ENCODE results near the gene SPATA31D3.
"Not testable (repeated sequence)": the region's sequence is repeated elsewhere in the genome, so short reads cannot be mapped to it uniquely, and the experiment has no call there.

SPATA31D3 gene

DNA sequence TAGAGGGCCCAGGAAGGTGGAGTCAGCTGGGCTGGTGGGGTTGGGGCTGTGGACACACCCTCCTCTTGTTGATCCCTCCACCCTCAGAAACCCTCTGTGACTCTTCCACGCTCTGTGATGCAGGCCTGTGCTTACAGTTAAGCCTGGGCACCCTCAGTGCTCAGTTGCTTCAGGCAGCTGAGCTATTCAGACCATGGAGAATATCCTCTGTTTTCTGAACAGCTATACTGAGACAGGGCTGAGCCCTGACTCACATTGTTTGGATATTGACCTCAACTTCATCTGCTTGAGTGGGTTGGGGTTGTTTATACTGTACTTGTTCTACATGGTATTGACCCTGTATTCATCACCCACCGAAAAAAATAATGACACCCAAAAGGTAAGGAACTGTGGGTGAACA, at the start of gene SPATA31D3:
SPATA31D3 (plus strand) TSS at position 108 of the 400 bp plus-strand sequence; CDS start at position 194, 86 bp downstream.
- not testable (repeated sequence) for H3K4me3 ChIP-seq (ENCODE audit: low read length); H3K9me3 ChIP-seq (ENCODE audit: insufficient read depth, low read depth, low read length); H3K27me3 ChIP-seq (ENCODE audit: insufficient read depth, low read length)

DNA sequence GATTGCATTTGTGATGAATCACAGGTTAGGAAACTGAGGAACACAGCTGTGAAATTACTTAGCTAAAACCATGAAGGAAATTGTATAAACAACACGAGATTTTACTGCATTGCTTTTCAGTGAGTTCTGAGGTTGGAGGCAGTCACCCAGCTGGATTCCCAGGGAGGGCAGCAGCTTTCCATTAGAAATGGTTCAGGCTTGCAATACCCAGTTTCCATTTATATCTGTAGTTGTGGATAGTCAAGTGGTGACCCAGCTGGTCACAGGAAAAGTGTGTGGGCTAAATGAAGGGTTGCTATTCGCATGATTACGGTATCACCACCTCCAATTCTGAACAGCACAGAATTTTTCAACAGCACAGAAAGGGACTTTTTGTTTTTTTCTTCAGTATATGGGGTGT, 49.4 kb upstream of the SPATA31D3 start:
- no peaks in the 10 kb centered on the region for H3K4me1 ChIP-seq (ENCODE audit: insufficient read depth, low read length)
- no peak overlapping the region for H3K4me3 ChIP-seq (ENCODE audit: low read length)
- H3K27ac ChIP-seq (ENCODE audit: low read length) = no peak overlapping the region
- no peak overlapping the region for H3K9ac ChIP-seq (ENCODE audit: low read depth, low read length)
- no peaks in the 10 kb centered on the region for H3K36me3 ChIP-seq (ENCODE audit: insufficient read depth, low read depth, low read length)
- H3K9me3 ChIP-seq (ENCODE audit: insufficient read depth, low read depth, low read length) = no peaks in the 10 kb centered on the region
- no peaks in the 10 kb centered on the region for H3K27me3 ChIP-seq (ENCODE audit: insufficient read depth, low read length)

More for the DNA sequence above, at the start of gene SPATA31D3:
- not testable (repeated sequence) for H3K36me3 ChIP-seq (ENCODE audit: insufficient read depth, low read depth, low read length); H3K9ac ChIP-seq (ENCODE audit: low read depth, low read length); H3K4me1 ChIP-seq (ENCODE audit: insufficient read depth, low read length); H3K27ac ChIP-seq (ENCODE audit: low read length)

DNA sequence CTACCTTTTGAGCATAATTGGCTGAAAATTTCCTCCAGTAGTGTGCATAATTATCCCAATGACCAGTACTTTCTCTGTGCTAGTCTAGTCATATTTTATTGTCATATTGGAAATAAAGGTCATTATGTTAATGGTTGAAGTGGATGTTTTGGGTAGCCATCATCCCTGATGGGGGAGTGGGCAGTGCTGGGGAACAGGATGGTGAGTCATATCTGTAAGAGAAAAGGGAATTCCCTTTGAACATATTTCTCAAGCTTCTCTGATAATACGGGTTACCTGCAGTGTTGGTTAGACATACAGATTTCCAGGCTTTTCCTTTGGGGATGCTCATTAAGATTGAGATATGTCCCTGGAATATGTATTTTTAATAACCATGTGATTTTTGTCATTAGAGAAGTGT, 48.4 kb upstream of the SPATA31D3 start:
- Histone ChIP-seq H3K27ac (ENCODE audit: low read length) (no peak overlapping the region), H3K9me3 (ENCODE audit: insufficient read depth, low read depth, low read length) (no peaks in the 10 kb centered on the region), H3K4me1 (ENCODE audit: insufficient read depth, low read length) (no peaks in the 10 kb centered on the region), H3K27me3 (ENCODE audit: insufficient read depth, low read length) (no peaks in the 10 kb centered on the region), H3K4me3 (ENCODE audit: low read length) (no peak overlapping the region), H3K36me3 (ENCODE audit: insufficient read depth, low read depth, low read length) (no peaks in the 10 kb centered on the region), H3K9ac (ENCODE audit: low read depth, low read length) (no peak overlapping the region)

DNA sequence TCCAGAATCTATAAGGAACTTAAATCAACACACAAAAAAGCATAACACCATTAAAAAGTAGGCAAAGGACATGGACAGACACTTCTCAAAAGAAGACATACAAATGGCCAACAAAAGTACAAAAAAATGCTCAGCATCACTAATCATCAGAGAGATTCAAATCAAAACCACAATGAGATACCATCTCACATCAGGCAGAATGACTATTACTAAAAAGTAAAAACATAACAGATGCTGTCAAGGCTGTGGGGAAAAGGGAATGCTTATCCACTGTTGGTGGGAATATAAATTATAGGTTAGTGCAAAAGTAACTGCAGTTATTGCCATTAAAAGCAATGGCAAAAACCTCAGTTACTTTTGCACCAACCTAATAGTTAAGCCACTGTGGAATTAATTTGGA, 47.2 kb upstream of the SPATA31D3 start:
- Histone ChIP-seq H3K4me1 (ENCODE audit: insufficient read depth, low read length) (no peaks in the 10 kb centered on the region), H3K9ac (ENCODE audit: low read depth, low read length) (no peak overlapping the region), H3K9me3 (ENCODE audit: insufficient read depth, low read depth, low read length) (no peaks in the 10 kb centered on the region), H3K27ac (ENCODE audit: low read length) (no peak overlapping the region), H3K36me3 (ENCODE audit: insufficient read depth, low read depth, low read length) (no peaks in the 10 kb centered on the region), H3K27me3 (ENCODE audit: insufficient read depth, low read length) (no peaks in the 10 kb centered on the region), H3K4me3 (ENCODE audit: low read length) (no peak overlapping the region)

DNA sequence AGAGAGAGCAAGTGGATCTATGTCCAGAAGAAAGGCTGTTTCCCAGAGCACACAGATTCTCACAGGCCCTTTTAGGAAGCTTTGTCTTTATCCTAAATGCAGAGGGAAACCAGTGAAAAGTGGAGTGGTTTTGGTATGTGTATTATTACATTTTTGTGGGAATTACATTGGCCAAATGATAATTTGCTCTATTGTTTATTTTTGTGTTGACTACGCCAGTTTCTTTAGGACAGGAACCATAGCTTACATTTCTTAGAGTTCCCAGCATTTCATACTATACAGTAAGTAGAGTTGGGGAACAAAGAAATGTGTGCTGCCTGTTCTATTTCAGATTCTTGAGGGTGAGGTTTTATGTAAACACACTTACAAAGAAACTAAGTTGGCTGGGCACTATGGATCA, 44.4 kb upstream of the SPATA31D3 start:
- no peak overlapping the region for H3K27ac ChIP-seq (ENCODE audit: low read length)
- H3K4me1 ChIP-seq (ENCODE audit: insufficient read depth, low read length) = no peaks in the 10 kb centered on the region

DNA sequence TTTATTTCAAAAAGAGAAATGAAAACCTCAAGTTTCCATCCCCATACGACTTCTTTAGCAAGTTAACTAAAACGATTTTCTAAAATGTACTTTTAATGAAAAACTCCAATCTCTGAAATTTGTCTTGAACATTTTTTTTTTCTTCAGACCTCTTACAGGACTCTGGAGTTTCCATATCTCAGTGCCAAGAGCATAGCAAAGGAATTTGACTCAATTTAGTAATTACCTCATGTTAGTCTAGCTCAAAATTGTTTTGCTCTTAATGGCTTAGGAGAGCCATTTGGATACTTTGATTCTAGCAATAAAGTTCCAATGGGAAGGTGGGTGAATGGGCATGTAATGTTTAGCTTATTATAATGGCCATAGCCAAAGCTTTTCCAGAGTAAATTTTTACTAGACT, 41.1 kb upstream of the SPATA31D3 start:
- H3K36me3 ChIP-seq (ENCODE audit: insufficient read depth, low read depth, low read length) = no peaks in the 10 kb centered on the region
- H3K27ac ChIP-seq (ENCODE audit: low read length) = no peak overlapping the region
- no peak overlapping the region for H3K4me3 ChIP-seq (ENCODE audit: low read length)

More for the DNA sequence above, 44.4 kb upstream of the SPATA31D3 start:
- Histone ChIP-seq H3K36me3 (ENCODE audit: insufficient read depth, low read depth, low read length) (no peaks in the 10 kb centered on the region), H3K9me3 (ENCODE audit: insufficient read depth, low read depth, low read length) (no peaks in the 10 kb centered on the region), H3K27me3 (ENCODE audit: insufficient read depth, low read length) (no peaks in the 10 kb centered on the region), H3K4me3 (ENCODE audit: low read length) (no peak overlapping the region), H3K9ac (ENCODE audit: low read depth, low read length) (no peak overlapping the region)

DNA sequence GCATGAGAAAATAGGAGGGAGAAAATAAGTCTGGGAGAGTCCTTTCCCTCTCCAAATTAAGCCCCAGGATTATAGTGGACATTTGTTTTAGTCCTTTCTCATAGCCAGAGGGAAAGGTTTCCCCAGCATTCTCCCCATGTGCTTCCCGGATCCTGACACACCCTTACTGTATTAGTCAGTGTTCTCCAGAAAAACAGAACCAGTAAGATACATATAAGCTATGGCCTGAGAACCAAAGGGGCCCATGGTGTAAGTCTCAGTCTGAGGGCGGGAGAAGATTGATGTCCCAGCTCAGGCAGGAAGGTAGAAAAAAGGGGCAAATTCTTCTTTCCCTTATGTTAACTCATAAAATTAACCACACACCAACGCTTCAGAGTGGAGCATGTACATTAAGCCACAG, 40.7 kb upstream of the SPATA31D3 start:
- Histone ChIP-seq H3K9me3 (ENCODE audit: insufficient read depth, low read depth, low read length) (no peaks in the 10 kb centered on the region), H3K27ac (ENCODE audit: low read length) (no peak overlapping the region), H3K4me1 (ENCODE audit: insufficient read depth, low read length) (no peaks in the 10 kb centered on the region), H3K9ac (ENCODE audit: low read depth, low read length) (no peak overlapping the region), H3K36me3 (ENCODE audit: insufficient read depth, low read depth, low read length) (no peaks in the 10 kb centered on the region), H3K27me3 (ENCODE audit: insufficient read depth, low read length) (no peaks in the 10 kb centered on the region), H3K4me3 (ENCODE audit: low read length) (no peak overlapping the region)

More for the DNA sequence above, 41.1 kb upstream of the SPATA31D3 start:
- H3K9me3 ChIP-seq (ENCODE audit: insufficient read depth, low read depth, low read length) = no peaks in the 10 kb centered on the region
- no peak overlapping the region for H3K9ac ChIP-seq (ENCODE audit: low read depth, low read length)
- no peaks in the 10 kb centered on the region for H3K27me3 ChIP-seq (ENCODE audit: insufficient read depth, low read length)
- no peaks in the 10 kb centered on the region for H3K4me1 ChIP-seq (ENCODE audit: insufficient read depth, low read length)

DNA sequence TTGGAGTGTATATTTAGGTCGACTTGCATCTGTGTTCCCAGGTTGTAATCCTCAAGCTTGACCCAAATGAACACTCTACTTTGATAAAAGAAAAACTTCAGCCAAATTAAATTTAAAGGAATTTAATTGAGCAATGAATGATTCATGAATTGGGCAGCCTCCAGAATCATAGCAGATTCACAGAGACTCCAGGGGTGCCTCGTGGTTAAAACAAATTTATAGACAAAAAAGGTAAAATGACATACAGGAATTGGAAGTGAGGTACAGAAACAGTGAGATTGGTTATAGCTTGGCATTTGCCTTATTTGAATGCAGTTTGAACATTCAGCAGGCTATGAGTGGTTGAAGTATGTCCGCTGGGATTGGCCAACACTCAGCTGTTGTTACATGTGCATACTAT, 36.6 kb upstream of the SPATA31D3 start:
- Histone ChIP-seq H3K4me1 (ENCODE audit: insufficient read depth, low read length) (no peaks in the 10 kb centered on the region), H3K27ac (ENCODE audit: low read length) (no peak overlapping the region), H3K36me3 (ENCODE audit: insufficient read depth, low read depth, low read length) (no peaks in the 10 kb centered on the region), H3K9me3 (ENCODE audit: insufficient read depth, low read depth, low read length) (no peaks in the 10 kb centered on the region), H3K27me3 (ENCODE audit: insufficient read depth, low read length) (no peaks in the 10 kb centered on the region), H3K4me3 (ENCODE audit: low read length) (no peak overlapping the region), H3K9ac (ENCODE audit: low read depth, low read length) (no peak overlapping the region)

DNA sequence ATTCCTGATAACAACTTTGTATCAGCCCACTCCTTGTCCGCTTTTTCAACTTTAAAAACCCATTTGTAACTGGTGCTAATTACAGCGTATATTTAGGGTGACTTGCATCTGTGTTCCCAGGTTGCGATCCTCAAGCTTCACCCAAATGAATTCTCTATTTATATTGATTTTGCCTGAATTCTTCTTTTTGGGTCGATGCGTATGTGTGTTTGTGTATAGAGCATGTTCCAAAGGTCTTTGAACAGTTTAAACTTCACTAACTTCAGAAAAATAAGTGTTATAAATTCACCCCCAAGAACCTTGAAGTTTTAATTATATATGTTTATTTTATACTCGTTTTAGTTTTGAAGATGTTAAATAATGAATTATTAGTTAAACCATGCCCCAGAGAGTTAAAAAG, 31.2 kb upstream of the SPATA31D3 start:
- Histone ChIP-seq H3K27ac (ENCODE audit: low read length) (no peak overlapping the region), H3K4me3 (ENCODE audit: low read length) (no peak overlapping the region), H3K9ac (ENCODE audit: low read depth, low read length) (no peak overlapping the region), H3K9me3 (ENCODE audit: insufficient read depth, low read depth, low read length) (no peaks in the 10 kb centered on the region), H3K27me3 (ENCODE audit: insufficient read depth, low read length) (no peaks in the 10 kb centered on the region), H3K36me3 (ENCODE audit: insufficient read depth, low read depth, low read length) (no peaks in the 10 kb centered on the region), H3K4me1 (ENCODE audit: insufficient read depth, low read length) (no peaks in the 10 kb centered on the region)

DNA sequence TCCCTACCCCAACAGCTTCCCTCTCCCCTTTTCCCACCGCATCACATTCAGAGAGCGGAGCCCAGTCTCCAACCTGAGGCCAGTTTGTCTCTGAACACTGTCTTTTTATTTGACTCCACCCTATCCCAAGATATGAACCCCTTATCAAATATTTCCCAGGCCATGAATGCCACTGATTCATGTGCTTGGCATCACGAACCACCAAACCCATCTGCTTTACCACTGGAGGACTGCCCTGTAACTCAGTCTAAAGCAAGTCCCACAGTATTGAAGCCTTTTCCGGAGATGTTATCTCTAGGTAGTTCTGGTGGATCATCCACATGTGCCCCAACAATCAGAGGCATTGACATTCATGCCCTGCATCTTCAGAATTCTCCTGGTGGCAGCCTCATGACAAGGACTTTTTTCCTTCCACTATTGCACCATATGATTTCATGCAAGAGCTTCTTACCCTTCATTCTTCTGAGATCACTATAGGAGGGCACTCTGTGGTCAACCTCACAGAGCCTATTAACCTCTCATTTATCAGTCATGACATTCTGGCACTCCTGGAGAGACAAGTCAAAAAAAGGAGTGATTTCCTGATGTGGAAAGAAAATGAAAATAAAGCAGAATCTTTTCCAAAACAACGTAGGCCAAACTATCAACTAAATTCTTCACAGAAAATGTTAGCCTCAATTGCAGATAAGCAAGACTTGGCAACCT, 27.3 kb upstream of the SPATA31D3 start:
- H3K4me1 ChIP-seq (ENCODE audit: insufficient read depth, low read length) = no peaks in the 10 kb centered on the region
- no peaks in the 10 kb centered on the region for H3K9me3 ChIP-seq (ENCODE audit: insufficient read depth, low read depth, low read length)
- H3K36me3 ChIP-seq (ENCODE audit: insufficient read depth, low read depth, low read length) = no peaks in the 10 kb centered on the region
- no peaks in the 10 kb centered on the region for H3K27me3 ChIP-seq (ENCODE audit: insufficient read depth, low read length)
- no peak overlapping the region for H3K9ac ChIP-seq (ENCODE audit: low read depth, low read length)
- no peak overlapping the region for H3K4me3 ChIP-seq (ENCODE audit: low read length)
- no peak overlapping the region for H3K27ac ChIP-seq (ENCODE audit: low read length)

DNA sequence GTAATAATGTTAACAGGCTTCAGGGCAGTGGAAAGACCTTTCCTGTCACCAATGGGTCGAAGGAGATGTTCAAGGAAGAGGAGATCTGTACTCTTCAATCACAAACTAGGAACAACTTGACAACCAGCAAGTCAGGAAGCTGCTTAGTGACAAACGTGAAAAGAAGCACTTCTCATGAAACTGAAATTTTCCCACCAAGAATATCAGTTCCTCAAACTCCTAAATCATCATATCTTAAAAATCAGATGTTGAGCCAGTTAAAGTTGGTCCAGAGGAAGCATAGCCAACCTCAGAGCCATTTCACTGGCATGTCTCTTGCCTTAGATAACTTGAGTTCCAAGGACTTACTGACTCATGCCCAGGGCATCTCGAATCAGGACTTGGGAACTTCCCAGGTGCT, 24.8 kb upstream of the SPATA31D3 start:
- H3K4me3 ChIP-seq (ENCODE audit: low read length); H3K9me3 ChIP-seq (ENCODE audit: insufficient read depth, low read depth, low read length); H3K4me1 ChIP-seq (ENCODE audit: insufficient read depth, low read length); H3K9ac ChIP-seq (ENCODE audit: low read depth, low read length); H3K27ac ChIP-seq (ENCODE audit: low read length); H3K36me3 ChIP-seq (ENCODE audit: insufficient read depth, low read depth, low read length); H3K27me3 ChIP-seq (ENCODE audit: insufficient read depth, low read length): not testable (repeated sequence)

DNA sequence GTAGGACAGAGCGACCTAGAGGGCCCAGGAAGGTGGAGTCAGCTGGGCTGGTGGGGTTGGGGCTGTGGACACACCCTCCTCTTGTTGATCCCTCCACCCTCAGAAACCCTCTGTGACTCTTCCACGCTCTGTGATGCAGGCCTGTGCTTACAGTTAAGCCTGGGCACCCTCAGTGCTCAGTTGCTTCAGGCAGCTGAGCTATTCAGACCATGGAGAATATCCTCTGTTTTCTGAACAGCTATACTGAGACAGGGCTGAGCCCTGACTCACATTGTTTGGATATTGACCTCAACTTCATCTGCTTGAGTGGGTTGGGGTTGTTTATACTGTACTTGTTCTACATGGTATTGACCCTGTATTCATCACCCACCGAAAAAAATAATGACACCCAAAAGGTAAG, 15.0 kb upstream of the SPATA31D3 start, which contains the start of gene SPATA31D4:
SPATA31D4 (plus strand) TSS at position 124 of the 400 bp plus-strand sequence; CDS start at position 210, 86 bp downstream.
- not testable (repeated sequence) for H3K36me3 ChIP-seq (ENCODE audit: insufficient read depth, low read depth, low read length); H3K27me3 ChIP-seq (ENCODE audit: insufficient read depth, low read length); H3K9me3 ChIP-seq (ENCODE audit: insufficient read depth, low read depth, low read length); H3K9ac ChIP-seq (ENCODE audit: low read depth, low read length); H3K27ac ChIP-seq (ENCODE audit: low read length); H3K4me3 ChIP-seq (ENCODE audit: low read length); H3K4me1 ChIP-seq (ENCODE audit: insufficient read depth, low read length)
